ENCODE data around the gene OTOP2.

- TF ChIP-seq CTCF (IDR thresholded peaks at IDR 0.05; ENCODE audit: borderline replicate concordance, extremely low read depth, low read length, poor library complexity, severe bottlenecking) (no peak), EZH2 (IDR thresholded peaks at IDR 0.05; ENCODE audit: borderline replicate concordance, low read depth, low read length, severe bottlenecking) (no peak)
Measured at GRCh38 chr17:74903034-74903433, 21.0 kb upstream of the OTOP2 start.

All from DND-41 (cell line).